Spleen (tissue), 11 donors: Measurements from ENCODE around the gene CRYGN. TPM values are rescaled to one million over a fixed set of nuclear protein-coding genes. Genes with fewer than 3 reads are reported as not detected.

Experiments
- DNase-seq: peaks from one replicate; pipeline ENCODE4 v3.0.0-alpha.2; 2020
- H3K27ac ChIP-seq, 8 donors: fragments of 200-600 bp; sonication (generic) in 7 of 8; 1 replicate in 4 of 8; 2 replicates in 4 of 8; pipeline versions ENCODE4 v1.5.0 to v1.8.0; 2016 to 2021; ENCODE audit warnings: inconsistent platforms in 4 of 8, mild to moderate bottlenecking in 4 of 8, moderate library complexity in 1 of 8
- H3K27me3 ChIP-seq, 7 donors: fragments of 200-600 bp; sonication (generic) in 6 of 7; replicated peaks in 1 of 7; 1 replicate in 4 of 7; 2 replicates in 3 of 7; pipeline versions ENCODE4 v1.5.0 to v1.8.0; 2016 to 2021; ENCODE audit warnings: inconsistent platforms in 3 of 7, mild to moderate bottlenecking in 1 of 7
- H3K36me3 ChIP-seq, 6 donors: fragments of 200-600 bp; sonication (generic) in 5 of 6; 1 replicate in 4 of 6; 2 replicates in 2 of 6; pipeline versions ENCODE4 v1.5.0 to v1.8.0; 2016 to 2021; ENCODE audit warnings: inconsistent platforms in 2 of 6
- H3K4me1 ChIP-seq, 6 donors: fragments of 200-600 bp; sonication (generic) in 5 of 6; 1 replicate in 3 of 6; 2 replicates in 3 of 6; pipeline versions ENCODE4 v1.5.0 to v1.8.0; 2016 to 2021; ENCODE audit warnings: inconsistent platforms in 3 of 6
- H3K4me3 ChIP-seq, 8 donors: fragments of 200-600 bp; sonication (generic) in 7 of 8; 1 replicate in 4 of 8; 2 replicates in 4 of 8; pipeline versions ENCODE4 v1.5.0 to v1.8.0; 2016 to 2021; ENCODE audit warnings: inconsistent platforms in 4 of 8, mild to moderate bottlenecking in 4 of 8, moderate library complexity in 2 of 8
- H3K9me3 ChIP-seq, 8 donors: fragments of 200-600 bp; sonication (generic) in 7 of 8; 1 replicate in 4 of 8; 2 replicates in 4 of 8; pipeline versions ENCODE4 v1.5.0 to v1.8.0; 2016 to 2021; ENCODE audit warnings: inconsistent platforms in 4 of 8
- CTCF ChIP-seq, 11 experiments: fragments of 200-600 bp in 7 of 11; fragments of 450-650 bp in 4 of 11; sonication (generic) in 4 of 11; IDR thresholded peaks in 8 of 11; conservative IDR thresholded peaks in 3 of 11; 1 replicate in 7 of 11; 2 replicates in 4 of 11; pipeline versions ENCODE4 v1.4.0 to v1.8.0; 2016 to 2021; ENCODE audit warnings: antibody characterized with exemption in 11 of 11, inconsistent platforms in 4 of 11, mild to moderate bottlenecking in 1 of 11
- POLR2A ChIP-seq, 3 donors: fragments of 450-650 bp; IDR thresholded peaks; one replicate each; pipeline ENCODE4 v1.5.1; 2017; ENCODE audit warnings: antibody characterized with exemption in 3 of 3, mild to moderate bottlenecking in 1 of 3
- POLR2AphosphoS5 ChIP-seq, 3 donors: sonication (generic); formaldehyde crosslinking; IDR thresholded peaks; one replicate each; pipeline ENCODE4 v1.5.1; 2017; ENCODE audit warnings: antibody characterized with exemption in 3 of 3
- WGBS, 5 donors: extraction: QIAGEN DNeasy Blood & Tissue Kit in 3 of 5; methylation state at CpG; one replicate each; pipeline versions ENCODE4 v1.1.5 to v1.1.7; 2013 to 2018; 5-methylcytosine and 5-hydroxymethylcytosine counted together
- intact Hi-C: fragments of 100-400 bp; cut with DNase I; formaldehyde crosslinking; loops from one replicate; pipeline ENCODE4 v1.15.0; 2023; ENCODE audit warnings: low total_unique reads
- polyA plus RNA-seq, 3 donors: library from polyadenylated mRNA; stranded (reverse); fragments of 200-250 nt; gene quantifications; one replicate each; pipeline ENCODE4 v1.2.1, GENCODE V29; 2013
- total RNA-seq, 7 donors: library from RNA; depleted of rRNA in 3 of 7; stranded (reverse); fragments of >200 nt in 3 of 7; fragmentation: NEBNext Ultra II Directional in 4 of 7; extraction: Animal tissue kit (Norgen Biotek cat#: 25700) in 4 of 7; gene quantifications; one replicate each; pipeline versions ENCODE4 v1.1.0 to v1.2.1, GENCODE V29; 2016 to 2021
- donor health status: healthy with polysubstance abuse.
- donor health status: DM: no; HTN: no; CAD: no; lungs with moderate emphysema.
- donor health status: DM: no; HTN: no; CAD: no.
- donor health status: Bipolar disorder and iron deficiency.
- donor health status: healthy.
- donor health status: DM: no; HTN: no; CAD: no.
- donor health status: DM: yes; HTN: yes; CAD: no.

Gene CRYGN
- total and polyA plus RNA-seq, 10 donors = 0.17 to 2.5 (median 0.32) TPM; not detected in 1

- DNase-seq = no peak
- Histone ChIP-seq H3K4me3 (no peak overlapping the region), H3K36me3 (no peaks in the 10 kb centered on the region), H3K9me3 (peaks cover 0 to 45% (median 26%) of the 10 kb centered on the region in 8 donors), H3K27me3 (peaks cover 0 to 10% (median 0%) of the 10 kb centered on the region in 7 donors), H3K27ac (no peak overlapping the region), H3K4me1 (peaks cover 0 to 22% (median 11%) of the 10 kb centered on the region in 6 donors)
- TF ChIP-seq POLR2A (IDR thresholded peaks at IDR 0.05) = no peak
- no peak for TF ChIP-seq POLR2AphosphoS5 (IDR thresholded peaks at IDR 0.05)
- no peak for TF ChIP-seq CTCF (IDR thresholded peaks at IDR 0.05 in 8 of 11, conservative IDR thresholded peaks at IDR 0.05 in 3 of 11)
- WGBS, 5 donors = 76 to 88% (median 87%) methylated on average over 7 of the region's 7 CpGs
- intact Hi-C loops = no loop called here
Observed at GRCh38 chr7:151423226-151423625, 16.7 kb downstream of the CRYGN start.

GRCh38 chr7:151422212-151422611 lies 17.7 kb downstream of the CRYGN start:
- peaks cover 0 to 5% (median 0%) of the 10 kb centered on the region in 7 donors for H3K27me3 ChIP-seq
- H3K27ac ChIP-seq = no peak overlapping the region
- no peaks in the 10 kb centered on the region for H3K36me3 ChIP-seq
- no peak overlapping the region for H3K4me3 ChIP-seq
- WGBS, 5 donors = 84 to 92% (median 87%) methylated on average over 5 of the region's 5 CpGs
- H3K9me3 ChIP-seq = peaks cover 0 to 45% (median 26%) of the 10 kb centered on the region in 8 donors
- H3K4me1 ChIP-seq = peaks cover 0 to 18% (median 3%) of the 10 kb centered on the region in 6 donors
- intact Hi-C loops = no loop called here
- DNase-seq = no peak
- no peak for TF ChIP-seq POLR2AphosphoS5 (IDR thresholded peaks at IDR 0.05)
- TF ChIP-seq CTCF (IDR thresholded peaks at IDR 0.05 in 8 of 11, conservative IDR thresholded peaks at IDR 0.05 in 3 of 11) = no peak
- no peak for TF ChIP-seq POLR2A (IDR thresholded peaks at IDR 0.05)

GRCh38 chr7:151420144-151420543 lies 19.8 kb downstream of the CRYGN start:
- H3K27ac ChIP-seq = no peak overlapping the region
- TF ChIP-seq POLR2AphosphoS5 (IDR thresholded peaks at IDR 0.05) (no peak), CTCF (IDR thresholded peaks at IDR 0.05 in 8 of 11, conservative IDR thresholded peaks at IDR 0.05 in 3 of 11) (no peak), POLR2A (IDR thresholded peaks at IDR 0.05) (no peak)
- DNase-seq = no peak
- no peak overlapping the region for H3K4me3 ChIP-seq
- intact Hi-C loops = no loop called here
- peaks cover 0 to 45% (median 26%) of the 10 kb centered on the region in 8 donors for H3K9me3 ChIP-seq
- H3K36me3 ChIP-seq = no peaks in the 10 kb centered on the region
- peaks cover 0 to 21% (median 0%) of the 10 kb centered on the region in 6 donors for H3K4me1 ChIP-seq
- WGBS, 5 donors = 75 to 94% (median 77%) methylated on average over 5 of the region's 5 CpGs
- no peaks in the 10 kb centered on the region for H3K27me3 ChIP-seq

GRCh38 chr7:151416941-151417315 lies 23.0 kb downstream of the CRYGN start:
- intact Hi-C loops = no loop called here
- Histone ChIP-seq H3K4me1 (peaks cover 0 to 21% (median under 1%) of the 10 kb centered on the region in 6 donors), H3K27ac (peak overlapping the region in 7 of 8 donors; percentile 28 to 55 (median 51)), H3K4me3 (no peak overlapping the region), H3K36me3 (no peaks in the 10 kb centered on the region), H3K9me3 (peaks cover 0 to 35% (median 23%) of the 10 kb centered on the region in 8 donors), H3K27me3 (peaks cover 0 to 5% (median 0%) of the 10 kb centered on the region in 7 donors)
- peak; percentile 53 for DNase-seq
- TF ChIP-seq POLR2AphosphoS5 (IDR thresholded peaks at IDR 0.05) (peak in 1 of 3 donors; percentile 18), POLR2A (IDR thresholded peaks at IDR 0.05) (no peak)
- WGBS, 5 donors = 47 to 67% (median 51%) methylated on average over 11 of the region's 11 CpGs
